PC-9 (cell line): Measurements from ENCODE around the gene TUBA4A.

Source experiments
- CTCF ChIP-seq: fragments of 200-600 bp; sonication (generic); conservative IDR thresholded peaks from 2 replicates; pipeline ENCODE4 v1.6.1; 2017; ENCODE audit warnings: mixed run types, antibody characterized with exemption, mild to moderate bottlenecking, moderate library complexity
- EZH2 ChIP-seq: fragments of 200-600 bp; sonication (generic); IDR thresholded peaks from 2 replicates; pipeline ENCODE4 v1.8.0; 2017; ENCODE audit warnings: antibody characterized with exemption, low read depth

GRCh38 chr2:219297766-219298456 lies 44.2 kb upstream of the TUBA4A start:
- TF ChIP-seq CTCF, result no peak
- no peak for TF ChIP-seq EZH2
